PFSK-1 (cell line): ENCODE data around the gene CLCF1.

ENCODE experiments used
- POLR2AphosphoS5 ChIP-seq: IDR thresholded peaks from 2 replicates; pipeline ENCODE4 v1.6.1; 2012; ENCODE audit warnings: low read depth, mild to moderate bottlenecking, control low read depth, low read length, moderate library complexity
- TAF1 ChIP-seq: IDR thresholded peaks from 2 replicates; pipeline ENCODE4 v1.6.1; 2012; ENCODE audit warnings: low read length, control low read depth, borderline replicate concordance; ENCODE audit not compliant: insufficient read depth
- TF ChIP-seq, protein P1 (sequence below), 2 experiments: IDR thresholded peaks; 2 replicates each; pipeline versions ENCODE4 v1.6.1 to v1.8.0; 2011 to 2012; ENCODE audit warnings: low read depth in 2 of 2, low read length in 2 of 2, control low read depth in 1 of 2, inconsistent platforms in 1 of 2, mild to moderate bottlenecking in 1 of 2, moderate library complexity in 1 of 2; ENCODE audit not compliant: insufficient read depth in 1 of 2

DNA sequence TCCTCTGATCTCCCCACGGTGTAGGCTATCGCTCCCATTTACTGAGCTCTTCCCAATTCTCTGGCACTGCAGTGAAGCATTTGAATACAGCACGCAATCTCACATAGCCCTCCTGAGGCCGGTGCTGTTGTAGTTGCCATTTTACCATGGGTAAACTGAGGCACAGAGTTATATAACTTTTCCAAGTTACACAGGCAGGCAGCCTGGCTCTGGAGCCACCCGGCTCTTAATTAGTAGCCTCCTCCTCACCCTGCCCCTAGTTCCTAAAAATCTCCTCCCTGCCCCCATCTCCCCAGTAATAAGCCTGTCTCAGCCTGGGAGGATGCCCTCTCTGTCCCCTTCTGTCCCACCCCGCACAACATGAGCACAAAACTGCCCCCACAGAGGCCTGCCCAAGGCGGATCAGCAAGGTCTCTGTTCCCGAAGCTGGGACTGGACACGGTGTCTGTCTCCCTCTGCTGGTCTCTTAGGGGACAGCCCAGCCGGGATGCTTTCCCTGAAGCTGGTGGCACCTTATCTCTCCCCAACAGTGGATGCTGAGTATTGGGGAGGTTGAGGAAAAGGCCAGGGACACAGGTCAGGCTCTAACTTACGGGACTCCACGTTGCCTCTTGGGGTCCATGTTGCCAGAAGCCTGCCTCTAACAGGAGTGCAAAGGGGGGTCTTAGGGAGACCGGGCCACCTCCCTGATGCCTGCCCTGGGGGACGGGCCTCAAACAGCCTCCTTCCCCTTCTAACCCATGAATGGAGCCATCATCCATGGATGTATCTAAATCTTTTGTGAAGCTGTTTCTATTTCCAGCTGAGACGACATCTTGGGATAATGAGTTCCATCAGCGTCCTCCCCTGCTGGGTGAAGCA lies 9.1 kb upstream of the CLCF1 start:
- TF ChIP-seq POLR2AphosphoS5 (no peak), TAF1 (no peak)
- TF ChIP-seq, protein P1, sequence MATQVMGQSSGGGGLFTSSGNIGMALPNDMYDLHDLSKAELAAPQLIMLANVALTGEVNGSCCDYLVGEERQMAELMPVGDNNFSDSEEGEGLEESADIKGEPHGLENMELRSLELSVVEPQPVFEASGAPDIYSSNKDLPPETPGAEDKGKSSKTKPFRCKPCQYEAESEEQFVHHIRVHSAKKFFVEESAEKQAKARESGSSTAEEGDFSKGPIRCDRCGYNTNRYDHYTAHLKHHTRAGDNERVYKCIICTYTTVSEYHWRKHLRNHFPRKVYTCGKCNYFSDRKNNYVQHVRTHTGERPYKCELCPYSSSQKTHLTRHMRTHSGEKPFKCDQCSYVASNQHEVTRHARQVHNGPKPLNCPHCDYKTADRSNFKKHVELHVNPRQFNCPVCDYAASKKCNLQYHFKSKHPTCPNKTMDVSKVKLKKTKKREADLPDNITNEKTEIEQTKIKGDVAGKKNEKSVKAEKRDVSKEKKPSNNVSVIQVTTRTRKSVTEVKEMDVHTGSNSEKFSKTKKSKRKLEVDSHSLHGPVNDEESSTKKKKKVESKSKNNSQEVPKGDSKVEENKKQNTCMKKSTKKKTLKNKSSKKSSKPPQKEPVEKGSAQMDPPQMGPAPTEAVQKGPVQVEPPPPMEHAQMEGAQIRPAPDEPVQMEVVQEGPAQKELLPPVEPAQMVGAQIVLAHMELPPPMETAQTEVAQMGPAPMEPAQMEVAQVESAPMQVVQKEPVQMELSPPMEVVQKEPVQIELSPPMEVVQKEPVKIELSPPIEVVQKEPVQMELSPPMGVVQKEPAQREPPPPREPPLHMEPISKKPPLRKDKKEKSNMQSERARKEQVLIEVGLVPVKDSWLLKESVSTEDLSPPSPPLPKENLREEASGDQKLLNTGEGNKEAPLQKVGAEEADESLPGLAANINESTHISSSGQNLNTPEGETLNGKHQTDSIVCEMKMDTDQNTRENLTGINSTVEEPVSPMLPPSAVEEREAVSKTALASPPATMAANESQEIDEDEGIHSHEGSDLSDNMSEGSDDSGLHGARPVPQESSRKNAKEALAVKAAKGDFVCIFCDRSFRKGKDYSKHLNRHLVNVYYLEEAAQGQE (IDR thresholded peaks at IDR 0.05; ENCODE audit: insufficient read depth in 1 of 2, low read depth in 2 of 2, low read length in 2 of 2): no peak
